ENCODE measurements around the gene TMEM97. TPM values are rescaled to one million over a fixed set of nuclear protein-coding genes. Genes with fewer than 3 reads are reported as not detected.

Gene TMEM97
- total and polyA plus RNA-seq, 9 of the 15 experiments (the other 6 are each of a cell fraction or from before 2014, with no cell fraction given) = 34.6 to 121 (median 76.0) TPM

DNA sequence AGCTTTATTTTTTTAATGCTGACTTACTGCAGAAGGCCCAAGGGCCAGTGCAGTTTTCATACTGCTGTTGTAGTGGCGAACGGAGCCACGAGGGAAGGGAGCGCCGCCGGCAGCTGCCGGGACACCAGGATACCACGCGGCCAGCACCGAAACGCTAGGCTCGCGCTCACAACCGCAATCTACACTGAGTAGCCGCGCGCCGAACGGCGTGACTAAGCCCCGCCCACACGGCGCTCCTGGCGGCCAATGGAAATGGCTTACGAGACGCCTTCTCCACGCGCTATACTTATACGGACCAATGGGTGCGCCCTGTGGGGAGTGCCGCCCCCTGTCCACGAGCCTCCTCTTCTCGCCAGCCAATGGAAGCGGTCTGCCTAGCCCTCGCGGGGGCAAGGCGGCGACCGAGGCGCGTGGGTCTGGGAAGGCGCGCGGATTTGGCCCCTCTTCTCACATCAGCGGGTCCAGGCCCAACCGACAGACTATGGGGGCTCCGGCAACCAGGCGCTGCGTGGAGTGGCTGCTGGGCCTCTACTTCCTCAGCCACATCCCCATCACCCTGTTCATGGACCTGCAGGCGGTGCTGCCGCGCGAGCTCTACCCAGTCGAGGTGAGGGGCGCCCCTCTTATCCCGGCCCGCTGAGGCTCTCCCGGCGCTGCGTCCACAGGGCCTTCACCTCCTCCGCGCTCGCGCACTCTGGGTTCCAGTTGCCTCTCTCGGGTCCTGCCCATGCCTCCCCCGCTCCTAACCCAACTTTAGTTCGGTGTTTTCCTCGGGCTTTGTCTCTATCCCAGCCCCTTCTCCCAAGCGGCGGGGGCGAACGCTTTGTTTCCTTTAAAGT, at the start of gene TMEM97 (continued):
- TF ChIP-seq CHD4 (IDR thresholded peaks at IDR 0.05; ENCODE audit: insufficient read depth, insufficient replicate concordance, low read depth, low read length, poor library complexity, severe bottlenecking) = no peak
- TF ChIP-seq KDM1A (IDR thresholded peaks at IDR 0.05) = no peak
- TF ChIP-seq NFYB (IDR thresholded peaks at IDR 0.05; ENCODE audit: extremely low read depth, insufficient read length) = peak; percentile 97
- TF ChIP-seq ARID2 (IDR thresholded peaks at IDR 0.05) = 0 out of 2 replicates have a peak, but pooled peaks have one; percentile 19
- TF ChIP-seq NR4A1 (CRISPR knock-in tag; IDR thresholded peaks at IDR 0.05) = no peak
- TF ChIP-seq NR4A1 (tag; IDR thresholded peaks at IDR 0.05) = no peak
- TF ChIP-seq GATAD2B (IDR thresholded peaks at IDR 0.05; ENCODE audit: borderline replicate concordance) = peak; percentile 76
- TF ChIP-seq CBX3 (IDR thresholded peaks at IDR 0.05; ENCODE audit: borderline replicate concordance in 1 of 2, low read length in 2 of 2) = peak in 1 of 2 experiments; percentile 43; a peak in 1 of 3 replicates
- TF ChIP-seq EP400 (IDR thresholded peaks at IDR 0.05) = peak; percentile 95
- TF ChIP-seq, protein P1, sequence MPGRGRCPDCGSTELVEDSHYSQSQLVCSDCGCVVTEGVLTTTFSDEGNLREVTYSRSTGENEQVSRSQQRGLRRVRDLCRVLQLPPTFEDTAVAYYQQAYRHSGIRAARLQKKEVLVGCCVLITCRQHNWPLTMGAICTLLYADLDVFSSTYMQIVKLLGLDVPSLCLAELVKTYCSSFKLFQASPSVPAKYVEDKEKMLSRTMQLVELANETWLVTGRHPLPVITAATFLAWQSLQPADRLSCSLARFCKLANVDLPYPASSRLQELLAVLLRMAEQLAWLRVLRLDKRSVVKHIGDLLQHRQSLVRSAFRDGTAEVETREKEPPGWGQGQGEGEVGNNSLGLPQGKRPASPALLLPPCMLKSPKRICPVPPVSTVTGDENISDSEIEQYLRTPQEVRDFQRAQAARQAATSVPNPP (IDR thresholded peaks at IDR 0.05; ENCODE audit: borderline replicate concordance, insufficient read depth, insufficient read length) = no peak
- TF ChIP-seq, protein P2, sequence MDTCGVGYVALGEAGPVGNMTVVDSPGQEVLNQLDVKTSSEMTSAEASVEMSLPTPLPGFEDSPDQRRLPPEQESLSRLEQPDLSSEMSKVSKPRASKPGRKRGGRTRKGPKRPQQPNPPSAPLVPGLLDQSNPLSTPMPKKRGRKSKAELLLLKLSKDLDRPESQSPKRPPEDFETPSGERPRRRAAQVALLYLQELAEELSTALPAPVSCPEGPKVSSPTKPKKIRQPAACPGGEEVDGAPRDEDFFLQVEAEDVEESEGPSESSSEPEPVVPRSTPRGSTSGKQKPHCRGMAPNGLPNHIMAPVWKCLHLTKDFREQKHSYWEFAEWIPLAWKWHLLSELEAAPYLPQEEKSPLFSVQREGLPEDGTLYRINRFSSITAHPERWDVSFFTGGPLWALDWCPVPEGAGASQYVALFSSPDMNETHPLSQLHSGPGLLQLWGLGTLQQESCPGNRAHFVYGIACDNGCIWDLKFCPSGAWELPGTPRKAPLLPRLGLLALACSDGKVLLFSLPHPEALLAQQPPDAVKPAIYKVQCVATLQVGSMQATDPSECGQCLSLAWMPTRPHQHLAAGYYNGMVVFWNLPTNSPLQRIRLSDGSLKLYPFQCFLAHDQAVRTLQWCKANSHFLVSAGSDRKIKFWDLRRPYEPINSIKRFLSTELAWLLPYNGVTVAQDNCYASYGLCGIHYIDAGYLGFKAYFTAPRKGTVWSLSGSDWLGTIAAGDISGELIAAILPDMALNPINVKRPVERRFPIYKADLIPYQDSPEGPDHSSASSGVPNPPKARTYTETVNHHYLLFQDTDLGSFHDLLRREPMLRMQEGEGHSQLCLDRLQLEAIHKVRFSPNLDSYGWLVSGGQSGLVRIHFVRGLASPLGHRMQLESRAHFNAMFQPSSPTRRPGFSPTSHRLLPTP (IDR thresholded peaks at IDR 0.05; ENCODE audit: borderline replicate concordance, extremely low read depth, insufficient read length) = no peak
- peak in 1 of 2 experiments; percentile 23; a peak in 1 of 4 replicates for TF ChIP-seq KDM4B (IDR thresholded peaks at IDR 0.05; ENCODE audit: borderline replicate concordance in 2 of 2, low read depth in 1 of 2)
- 0 out of 2 replicates have a peak, but pooled peaks have one; percentile 32 for TF ChIP-seq SOX6 (IDR thresholded peaks at IDR 0.05)
- TF ChIP-seq ZNF584 (CRISPR knock-in tag; IDR thresholded peaks at IDR 0.05; ENCODE audit: low read depth) = no peak
- no peak for TF ChIP-seq TGIF2 (CRISPR knock-in tag; IDR thresholded peaks at IDR 0.05)
- no peak for TF ChIP-seq ZNF609 (CRISPR knock-in tag; IDR thresholded peaks at IDR 0.05; ENCODE audit: borderline replicate concordance)
- TF ChIP-seq TEAD1 (CRISPR knock-in tag; IDR thresholded peaks at IDR 0.05) = peak; percentile 3 to 59; a peak in 2 of 4 replicates

Measured in K562 (cell line).